Ishikawa (cell line): ENCODE data around the gene KRTAP3-1.

ENCODE experiments used
- CEBPB ChIP-seq: IDR thresholded peaks from 2 replicates; pipeline ENCODE4 v1.6.1; 2012
- CREB1 ChIP-seq: IDR thresholded peaks from 2 replicates; pipeline ENCODE4 v1.6.1; 2012; ENCODE audit warnings: low read depth
- EGR1 ChIP-seq: IDR thresholded peaks from 2 replicates; pipeline ENCODE4 v1.6.1; 2012
- EP300 ChIP-seq: IDR thresholded peaks from 2 replicates; pipeline ENCODE4 v1.6.1; 2012; ENCODE audit warnings: borderline replicate concordance
- FOXM1 ChIP-seq: IDR thresholded peaks from 2 replicates; pipeline ENCODE4 v1.6.1; 2012; ENCODE audit warnings: low read depth, borderline replicate concordance
- MAX ChIP-seq: IDR thresholded peaks from 2 replicates; pipeline ENCODE4 v1.6.1; 2012
- NFIC ChIP-seq: IDR thresholded peaks from 2 replicates; pipeline ENCODE4 v1.6.1; 2012
- RAD21 ChIP-seq: IDR thresholded peaks from 2 replicates; pipeline ENCODE4 v1.6.1; 2012; ENCODE audit warnings: low read depth
- TAF1 ChIP-seq: IDR thresholded peaks from 2 replicates; pipeline ENCODE4 v1.6.1; 2012; ENCODE audit warnings: low read depth, mild to moderate bottlenecking
- TCF12 ChIP-seq: IDR thresholded peaks from 2 replicates; pipeline ENCODE4 v1.6.1; 2012; ENCODE audit warnings: low read depth
- TEAD4 ChIP-seq: IDR thresholded peaks from 2 replicates; pipeline ENCODE4 v1.6.1; 2012
- YY1 ChIP-seq: IDR thresholded peaks from 2 replicates; pipeline ENCODE4 v1.6.1; 2012; ENCODE audit warnings: low read depth
- ZBTB7A ChIP-seq: IDR thresholded peaks from 2 replicates; pipeline ENCODE4 v1.6.1; 2012; ENCODE audit warnings: low read depth
- TF ChIP-seq, protein P1 (sequence below): IDR thresholded peaks from 2 replicates; pipeline ENCODE4 v1.6.1; 2012
- TF ChIP-seq, protein P2 (sequence below): IDR thresholded peaks from 2 replicates; pipeline ENCODE4 v1.6.1; 2012; ENCODE audit warnings: low read depth, mild to moderate bottlenecking

KRTAP3-1 gene

DNA sequence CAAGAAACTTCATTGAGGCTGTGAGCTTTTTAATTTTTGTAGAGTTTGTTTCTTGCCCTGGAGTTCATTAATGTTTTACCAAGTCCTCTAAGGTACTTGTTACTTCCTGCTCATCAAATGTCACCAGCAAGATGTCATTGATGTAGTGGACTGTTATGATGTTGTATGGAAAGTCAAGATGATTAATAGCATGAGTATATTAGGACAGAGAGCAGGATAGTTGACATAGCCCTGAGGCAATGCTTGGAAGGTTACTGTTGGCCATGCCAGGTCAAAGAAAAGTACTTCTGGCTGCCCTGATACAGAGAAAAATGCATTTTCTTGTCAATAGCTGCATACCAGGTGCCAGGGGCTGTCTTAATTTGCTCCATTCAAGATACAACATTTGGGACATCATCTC is 11.4 kb upstream of the KRTAP3-1 start:
- TF ChIP-seq TEAD4 (no peak), TAF1 (no peak), MAX (no peak; the same call in 1 of the 2 replicates), TCF12 (no peak), NFIC (no peak), EGR1 (no peak), ZBTB7A (no peak), CEBPB (no peak), CREB1 (no peak), RAD21 (no peak), EP300 (no peak), YY1 (no peak), FOXM1 (no peak)
- TF ChIP-seq, protein P1, sequence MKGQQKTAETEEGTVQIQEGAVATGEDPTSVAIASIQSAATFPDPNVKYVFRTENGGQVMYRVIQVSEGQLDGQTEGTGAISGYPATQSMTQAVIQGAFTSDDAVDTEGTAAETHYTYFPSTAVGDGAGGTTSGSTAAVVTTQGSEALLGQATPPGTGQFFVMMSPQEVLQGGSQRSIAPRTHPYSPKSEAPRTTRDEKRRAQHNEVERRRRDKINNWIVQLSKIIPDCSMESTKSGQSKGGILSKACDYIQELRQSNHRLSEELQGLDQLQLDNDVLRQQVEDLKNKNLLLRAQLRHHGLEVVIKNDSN, result no peak
- TF ChIP-seq, protein P2, sequence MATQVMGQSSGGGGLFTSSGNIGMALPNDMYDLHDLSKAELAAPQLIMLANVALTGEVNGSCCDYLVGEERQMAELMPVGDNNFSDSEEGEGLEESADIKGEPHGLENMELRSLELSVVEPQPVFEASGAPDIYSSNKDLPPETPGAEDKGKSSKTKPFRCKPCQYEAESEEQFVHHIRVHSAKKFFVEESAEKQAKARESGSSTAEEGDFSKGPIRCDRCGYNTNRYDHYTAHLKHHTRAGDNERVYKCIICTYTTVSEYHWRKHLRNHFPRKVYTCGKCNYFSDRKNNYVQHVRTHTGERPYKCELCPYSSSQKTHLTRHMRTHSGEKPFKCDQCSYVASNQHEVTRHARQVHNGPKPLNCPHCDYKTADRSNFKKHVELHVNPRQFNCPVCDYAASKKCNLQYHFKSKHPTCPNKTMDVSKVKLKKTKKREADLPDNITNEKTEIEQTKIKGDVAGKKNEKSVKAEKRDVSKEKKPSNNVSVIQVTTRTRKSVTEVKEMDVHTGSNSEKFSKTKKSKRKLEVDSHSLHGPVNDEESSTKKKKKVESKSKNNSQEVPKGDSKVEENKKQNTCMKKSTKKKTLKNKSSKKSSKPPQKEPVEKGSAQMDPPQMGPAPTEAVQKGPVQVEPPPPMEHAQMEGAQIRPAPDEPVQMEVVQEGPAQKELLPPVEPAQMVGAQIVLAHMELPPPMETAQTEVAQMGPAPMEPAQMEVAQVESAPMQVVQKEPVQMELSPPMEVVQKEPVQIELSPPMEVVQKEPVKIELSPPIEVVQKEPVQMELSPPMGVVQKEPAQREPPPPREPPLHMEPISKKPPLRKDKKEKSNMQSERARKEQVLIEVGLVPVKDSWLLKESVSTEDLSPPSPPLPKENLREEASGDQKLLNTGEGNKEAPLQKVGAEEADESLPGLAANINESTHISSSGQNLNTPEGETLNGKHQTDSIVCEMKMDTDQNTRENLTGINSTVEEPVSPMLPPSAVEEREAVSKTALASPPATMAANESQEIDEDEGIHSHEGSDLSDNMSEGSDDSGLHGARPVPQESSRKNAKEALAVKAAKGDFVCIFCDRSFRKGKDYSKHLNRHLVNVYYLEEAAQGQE, result no peak

DNA sequence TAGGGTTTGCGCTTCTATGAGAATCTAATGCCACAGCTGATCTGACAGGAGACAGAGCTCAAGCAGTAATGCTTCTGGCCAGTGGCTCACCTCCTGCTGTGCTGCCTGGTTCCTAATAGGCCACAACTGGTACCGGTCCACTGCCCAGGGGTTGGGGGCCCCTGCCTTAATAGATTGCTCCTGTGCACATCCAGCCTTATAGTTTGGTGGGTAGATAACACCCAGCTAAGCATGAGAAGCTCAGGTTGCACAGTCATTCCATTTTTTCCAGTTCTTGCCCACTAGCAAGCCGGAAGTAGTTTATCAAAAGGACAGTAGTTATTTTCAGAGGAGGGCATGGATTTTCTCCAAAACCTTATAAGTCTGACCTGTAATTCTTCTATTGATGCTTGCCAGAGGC is 10.5 kb upstream of the KRTAP3-1 start:
- TF ChIP-seq TEAD4 (no peak; the same call in 1 of the 2 replicates), NFIC (peak; percentile 62), EP300 (peak; percentile 80), TAF1 (no peak), RAD21 (no peak), YY1 (no peak), ZBTB7A (no peak), CREB1 (no peak), FOXM1 (peak; percentile 68; the same call in 1 of the 2 replicates), TCF12 (peak; percentile 84), EGR1 (no peak)
- TF ChIP-seq, protein P1, result no peak
- TF ChIP-seq, protein P2, result no peak

- no peak for TF ChIP-seq CREB1
- TF ChIP-seq, protein P2, result no peak
- TF ChIP-seq TEAD4, result no peak
- no peak for TF ChIP-seq RAD21
- no peak for TF ChIP-seq NFIC
- no peak for TF ChIP-seq TAF1
- TF ChIP-seq EP300, result no peak
- TF ChIP-seq TCF12, result no peak
- TF ChIP-seq MAX, result no peak
- no peak for TF ChIP-seq YY1
- no peak for TF ChIP-seq EGR1
- no peak for TF ChIP-seq CEBPB
- no peak for TF ChIP-seq ZBTB7A
- no peak for TF ChIP-seq FOXM1
- TF ChIP-seq, protein P1, result no peak
Observed at GRCh38 chr17:41018541-41018940, 9.6 kb upstream of the KRTAP3-1 start.

DNA sequence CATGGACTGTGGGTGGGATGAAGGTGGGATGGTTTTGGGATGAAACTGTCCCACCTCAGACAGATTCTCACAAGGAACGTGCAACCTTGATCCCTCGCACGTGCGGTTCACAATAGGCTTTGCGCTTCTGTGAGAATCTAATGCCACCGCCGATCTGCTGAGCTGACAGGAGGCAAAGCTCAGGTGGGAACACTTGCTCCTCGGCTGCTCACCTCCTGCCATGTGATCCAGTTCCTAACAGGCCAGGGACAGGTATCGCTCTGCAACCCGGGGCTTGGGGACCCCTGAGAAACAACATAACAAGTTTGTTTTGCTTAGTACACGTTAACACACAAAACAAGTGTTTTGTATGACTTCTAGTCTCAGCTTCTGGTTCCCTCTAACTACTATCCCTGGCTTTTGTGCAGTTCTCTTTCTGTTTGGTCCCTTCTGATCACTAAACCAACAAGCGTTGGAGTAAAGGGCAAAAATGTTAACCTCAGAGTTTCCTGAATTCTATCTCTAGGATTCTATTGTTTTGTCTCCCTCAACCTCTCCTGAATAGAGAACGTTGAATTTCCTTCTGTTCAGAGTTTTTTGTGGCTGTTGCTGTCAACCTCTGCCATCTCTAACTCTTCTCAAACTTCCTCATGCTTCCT is 7.8 kb upstream of the KRTAP3-1 start:
- TF ChIP-seq EP300 (no peak), NFIC (no peak), TEAD4 (no peak), CEBPB (no peak), TCF12 (no peak), MAX (no peak)
- TF ChIP-seq, protein P1, result no peak
- TF ChIP-seq, protein P2, result no peak
